ENCODE data around the gene SYK. TPM values are rescaled to one million over a fixed set of nuclear protein-coding genes. Genes with fewer than 3 reads are reported as not detected.

SYK gene
- total and polyA plus RNA-seq, 2 donors (not counting 1 experiment from before 2014, with no cell fraction given) = 60.3 to 242 TPM

DNA sequence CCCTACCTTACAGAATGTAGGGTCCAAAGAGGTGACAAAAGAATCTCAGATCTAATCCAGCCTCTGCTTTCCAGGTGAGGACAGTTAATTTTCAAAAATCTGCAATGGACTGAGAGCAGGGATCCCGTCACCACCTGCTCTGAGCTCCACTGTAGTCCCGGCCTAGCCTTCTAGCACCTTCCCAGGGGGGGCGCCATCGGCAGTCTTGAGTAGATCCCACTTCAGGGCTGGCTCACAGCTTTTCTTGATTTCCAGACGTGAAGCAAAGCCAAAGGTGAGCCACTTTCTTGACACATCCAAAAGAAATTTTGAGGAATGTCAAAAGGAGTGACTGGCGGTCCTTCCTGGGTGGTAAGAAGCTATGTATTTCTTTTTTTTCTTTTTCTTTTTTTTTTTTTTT is 114.1 kb downstream of the SYK start:
- WGBS (ENCODE audit: insufficient coverage) = 76% methylated on average over 4 of the region's 6 CpGs
- no peaks in the 10 kb centered on the region for H3K27me3 Mint-ChIP-seq
- Histone ChIP-seq H3K27ac (ENCODE audit: low read length in 2 of 2) (no peak overlapping the region), H3K36me3 (replicated peaks in 1 of 2; ENCODE audit: control extremely low read depth in 1 of 2, control insufficient read depth in 1 of 2, extremely low read depth in 1 of 2, insufficient read depth in 2 of 2, low read length in 1 of 2) (no peaks in the 10 kb centered on the region), H3K4me2 (replicated peaks; ENCODE audit: low read depth, low read length, poor library complexity, severe bottlenecking) (no peak overlapping the region), H3K27me3 (replicated peaks in 1 of 4; ENCODE audit: control extremely low read depth in 1 of 4, control insufficient read depth in 3 of 4, insufficient read depth in 4 of 4, low read length in 3 of 4) (no peaks in the 10 kb centered on the region), H2AFZ (ENCODE audit: insufficient read depth, low read depth, low read length, poor library complexity, severe bottlenecking) (no peak overlapping the region), H4K20me1 (ENCODE audit: control insufficient read depth, insufficient read depth, low read length, poor library complexity, severe bottlenecking) (no peaks in the 10 kb centered on the region), H3K9ac (ENCODE audit: low read length) (no peak overlapping the region), H3K4me1 (ENCODE audit: control insufficient read depth in 2 of 2, insufficient read depth in 2 of 2, low read length in 2 of 2) (peaks cover 11 to 15% of the 10 kb centered on the region in 2 donors), H3K9me3 (ENCODE audit: control extremely low read depth in 1 of 3, control insufficient read depth in 2 of 3, insufficient read depth in 1 of 3, low read length in 2 of 3) (no peaks in the 10 kb centered on the region), H3K79me2 (ENCODE audit: control insufficient read depth, insufficient read depth, low read length) (no peaks in the 10 kb centered on the region), H3K4me3 (ENCODE audit: control extremely low read depth in 1 of 5, extremely low read depth in 1 of 5, insufficient read depth in 1 of 5, low read depth in 2 of 5, low read length in 4 of 5) (no peak overlapping the region)
- H3K4me1 Mint-ChIP-seq = peaks cover 17% of the 10 kb centered on the region
- H3K4me3 Mint-ChIP-seq = no peak overlapping the region
- TF ChIP-seq, protein P1, sequence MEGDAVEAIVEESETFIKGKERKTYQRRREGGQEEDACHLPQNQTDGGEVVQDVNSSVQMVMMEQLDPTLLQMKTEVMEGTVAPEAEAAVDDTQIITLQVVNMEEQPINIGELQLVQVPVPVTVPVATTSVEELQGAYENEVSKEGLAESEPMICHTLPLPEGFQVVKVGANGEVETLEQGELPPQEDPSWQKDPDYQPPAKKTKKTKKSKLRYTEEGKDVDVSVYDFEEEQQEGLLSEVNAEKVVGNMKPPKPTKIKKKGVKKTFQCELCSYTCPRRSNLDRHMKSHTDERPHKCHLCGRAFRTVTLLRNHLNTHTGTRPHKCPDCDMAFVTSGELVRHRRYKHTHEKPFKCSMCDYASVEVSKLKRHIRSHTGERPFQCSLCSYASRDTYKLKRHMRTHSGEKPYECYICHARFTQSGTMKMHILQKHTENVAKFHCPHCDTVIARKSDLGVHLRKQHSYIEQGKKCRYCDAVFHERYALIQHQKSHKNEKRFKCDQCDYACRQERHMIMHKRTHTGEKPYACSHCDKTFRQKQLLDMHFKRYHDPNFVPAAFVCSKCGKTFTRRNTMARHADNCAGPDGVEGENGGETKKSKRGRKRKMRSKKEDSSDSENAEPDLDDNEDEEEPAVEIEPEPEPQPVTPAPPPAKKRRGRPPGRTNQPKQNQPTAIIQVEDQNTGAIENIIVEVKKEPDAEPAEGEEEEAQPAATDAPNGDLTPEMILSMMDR (IDR thresholded peaks at IDR 0.05) = no peak
- TF ChIP-seq EZH2 (IDR thresholded peaks at IDR 0.05; ENCODE audit: borderline replicate concordance, insufficient read depth, low read depth, low read length, poor library complexity, severe bottlenecking) = no peak
- DNase-seq (peak; percentile 37), ATAC-seq (ENCODE audit: low read depth) (no peak)
- H3K27ac Mint-ChIP-seq = no peak overlapping the region
- POLR2A ChIA-PET = interaction anchor here (1.3 kb wide), 1 partner anchor 511 kb away, joined by 7 read pairs; no protein-coding TSS in a partner anchor
- H3K9me3 Mint-ChIP-seq (ENCODE audit: insufficient read depth) = no peaks in the 10 kb centered on the region
- intact Hi-C loops (cut with micrococcal nuclease) = loop anchor here (1.0 to 2.0 kb wide), 4 partner anchors 511 to 819 kb away; no protein-coding TSS in a partner anchor
- CTCF ChIA-PET = interaction anchor here (0.6 to 11.4 kb wide), 33 partner anchors 11 to 1525 kb away, joined by 3 to 291 read pairs (median 4); partner anchors contain the start of genes NFIL3 and ROR2

GRCh38 chr9:90916147-90916734 is 114.6 kb downstream of the SYK start:
- Histone ChIP-seq H3K27ac (ENCODE audit: low read length in 2 of 2) (no peak overlapping the region), H3K36me3 (replicated peaks in 1 of 2; ENCODE audit: control extremely low read depth in 1 of 2, control insufficient read depth in 1 of 2, extremely low read depth in 1 of 2, insufficient read depth in 2 of 2, low read length in 1 of 2) (no peaks in the 10 kb centered on the region), H3K4me2 (replicated peaks; ENCODE audit: low read depth, low read length, poor library complexity, severe bottlenecking) (no peak overlapping the region), H3K4me3 (ENCODE audit: control extremely low read depth in 1 of 5, extremely low read depth in 1 of 5, insufficient read depth in 1 of 5, low read depth in 2 of 5, low read length in 4 of 5) (no peak overlapping the region), H2AFZ (ENCODE audit: insufficient read depth, low read depth, low read length, poor library complexity, severe bottlenecking) (no peak overlapping the region), H4K20me1 (ENCODE audit: control insufficient read depth, insufficient read depth, low read length, poor library complexity, severe bottlenecking) (no peaks in the 10 kb centered on the region), H3K4me1 (ENCODE audit: control insufficient read depth in 2 of 2, insufficient read depth in 2 of 2, low read length in 2 of 2) (peaks cover 6 to 10% of the 10 kb centered on the region in 2 donors), H3K27me3 (replicated peaks in 1 of 4; ENCODE audit: control extremely low read depth in 1 of 4, control insufficient read depth in 3 of 4, insufficient read depth in 4 of 4, low read length in 3 of 4) (no peaks in the 10 kb centered on the region), H3K79me2 (ENCODE audit: control insufficient read depth, insufficient read depth, low read length) (no peaks in the 10 kb centered on the region), H3K9me3 (ENCODE audit: control extremely low read depth in 1 of 3, control insufficient read depth in 2 of 3, insufficient read depth in 1 of 3, low read length in 2 of 3) (no peaks in the 10 kb centered on the region), H3K9ac (ENCODE audit: low read length) (no peak overlapping the region)
- no peak overlapping the region for H3K4me3 Mint-ChIP-seq
- no peak for DNase-seq
- WGBS (ENCODE audit: insufficient coverage) = 94% methylated on average over 11 of the region's 11 CpGs
- ChIA-PET POLR2A (no interaction called here), CTCF (interaction anchor here (0.6 to 11.4 kb wide), 23 partner anchors 10 to 1423 kb away, joined by 3 to 291 read pairs (median 4); partner anchors contain the start of gene NFIL3)
- peaks cover 12% of the 10 kb centered on the region for H3K4me1 Mint-ChIP-seq
- no peak for ATAC-seq (ENCODE audit: low read depth)
- TF ChIP-seq EZH2 (IDR thresholded peaks at IDR 0.05; ENCODE audit: borderline replicate concordance, insufficient read depth, low read depth, low read length, poor library complexity, severe bottlenecking) = no peak
- TF ChIP-seq, protein P1 (IDR thresholded peaks at IDR 0.05) = no peak
- no peaks in the 10 kb centered on the region for H3K27me3 Mint-ChIP-seq
- intact Hi-C loops (cut with micrococcal nuclease) = no loop called here
- H3K9me3 Mint-ChIP-seq (ENCODE audit: insufficient read depth) = no peaks in the 10 kb centered on the region
- H3K27ac Mint-ChIP-seq = no peak overlapping the region

Measured in B cell (primary cell).